Activated gamma-delta T cell treated with anti-CD3 and anti-CD28 coated beads, Interleukin-2, amount 50 U/mL, for 16 hours (primary cell): ENCODE results near the gene TBC1D10B.
"Not testable (repeated sequence)": the region's sequence is repeated elsewhere in the genome, so short reads cannot be mapped to it uniquely, and the experiment has no call there.

Source experiments
- DNase-seq: peaks from one replicate; pipeline ENCODE4 v3.0.0-alpha.2; 2020; ENCODE audit warnings: low read depth

Gene TBC1D10B

DNA sequence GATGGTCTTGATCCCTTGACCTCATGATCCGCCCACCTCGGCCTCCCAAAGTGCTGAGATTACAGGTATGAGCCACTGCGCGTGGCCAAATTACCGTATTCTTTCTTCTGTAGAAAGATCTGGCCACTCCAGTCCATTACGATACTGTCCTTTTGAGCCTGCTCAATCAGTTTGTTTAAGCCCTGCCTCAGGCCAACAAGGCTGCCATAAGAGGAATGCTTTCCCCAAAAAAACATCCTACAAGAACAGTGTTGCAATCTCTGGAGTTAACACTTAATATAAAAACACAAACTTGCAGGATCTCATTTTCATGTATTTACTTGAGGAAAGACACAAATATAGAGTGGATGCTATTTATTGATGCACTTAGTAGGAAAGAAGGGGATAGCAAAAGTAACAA lies 46.1 kb downstream of the TBC1D10B start:
- DNase-seq = not testable (repeated sequence)

GRCh38 chr16:30318647-30319046 lies 51.6 kb downstream of the TBC1D10B start:
- not testable (repeated sequence) for DNase-seq

- not testable (repeated sequence) for DNase-seq
Measured at GRCh38 chr16:30310937-30311336, 59.4 kb downstream of the TBC1D10B start.

GRCh38 chr16:30309255-30309654 lies 61.0 kb downstream of the TBC1D10B start:
- DNase-seq = not testable (repeated sequence)
